Neural progenitor cell (in vitro differentiated cells): Measurements from ENCODE around the gene NCKAP5. TPM values are rescaled to one million over a fixed set of nuclear protein-coding genes. Genes with fewer than 3 reads are reported as not detected.

Experiments
- DNase-seq: peaks from one replicate; pipeline ENCODE4 v3.0.0-alpha.2; 2016; ENCODE audit warnings: low spot score
- H2AFZ ChIP-seq: fragments of 200-600 bp; sonication (generic); replicated peaks from 2 replicates; pipeline ENCODE4 v1.6.1; 2016; ENCODE audit warnings: antibody characterized with exemption
- H3F3A ChIP-seq: fragments of 200-600 bp; sonication (generic); 2 replicates; pipeline ENCODE4 v1.6.1; 2016; ENCODE audit warnings: antibody characterized with exemption, low read depth
- H3K27ac ChIP-seq: fragments of 200-600 bp; sonication (generic); 2 replicates; pipeline ENCODE4 v1.5.1; 2016; ENCODE audit warnings: mild to moderate bottlenecking
- H3K27me3 ChIP-seq: fragments of 200-600 bp; sonication (generic); 2 replicates; pipeline ENCODE4 v1.6.1; 2016; ENCODE audit warnings: mild to moderate bottlenecking, moderate library complexity
- H3K36me3 ChIP-seq: fragments of 200-600 bp; sonication (generic); 2 replicates; pipeline ENCODE4 v1.5.1; 2016
- H3K4me1 ChIP-seq: fragments of 200-600 bp; sonication (generic); 2 replicates; pipeline ENCODE4 v1.6.1; 2016; ENCODE audit warnings: mixed run types
- H3K4me2 ChIP-seq: fragments of 200-600 bp; sonication (generic); 2 replicates; pipeline ENCODE4 v1.6.1; 2016
- H3K4me3 ChIP-seq: fragments of 200-600 bp; sonication (generic); 2 replicates; pipeline ENCODE4 v1.5.1; 2016
- H3K79me2 ChIP-seq: fragments of 200-600 bp; sonication (generic); 2 replicates; pipeline ENCODE4 v1.6.1; 2016; ENCODE audit warnings: low read depth
- H3K9ac ChIP-seq: fragments of 200-600 bp; sonication (generic); 2 replicates; pipeline ENCODE4 v1.6.1; 2016
- H3K9me3 ChIP-seq: fragments of 200-600 bp; sonication (generic); 2 replicates; pipeline ENCODE4 v1.5.1; 2016; ENCODE audit warnings: low read depth
- H4K20me1 ChIP-seq: fragments of 200-600 bp; sonication (generic); 2 replicates; pipeline ENCODE4 v1.6.1; 2016; ENCODE audit warnings: low read depth
- H3K27ac Mint-ChIP-seq: 3 replicates; pipeline ENCODE4 v1.8.0; 2021; ENCODE audit warnings: mixed read lengths
- H3K27me3 Mint-ChIP-seq: 2 replicates; pipeline ENCODE4 v1.8.0; 2022; ENCODE audit warnings: low read depth, mild to moderate bottlenecking, inconsistent platforms, moderate library complexity, mixed read lengths; ENCODE audit not compliant: insufficient read depth
- H3K36me3 Mint-ChIP-seq: 3 replicates; pipeline ENCODE4 v1.8.0; 2021; ENCODE audit warnings: mixed read lengths
- H3K4me1 Mint-ChIP-seq: 3 replicates; pipeline ENCODE4 v1.8.0; 2021; ENCODE audit warnings: mixed read lengths
- H3K4me3 Mint-ChIP-seq: 3 replicates; pipeline ENCODE4 v1.8.0; 2021; ENCODE audit warnings: mild to moderate bottlenecking, moderate library complexity, mixed read lengths
- H3K9me3 Mint-ChIP-seq: 3 replicates; pipeline ENCODE4 v1.8.0; 2020; ENCODE audit warnings: mixed read lengths
- EZH2 ChIP-seq: fragments of 200-600 bp; sonication (generic); IDR thresholded peaks from 2 replicates; pipeline ENCODE4 v1.6.1; 2017; ENCODE audit warnings: antibody characterized with exemption, mild to moderate bottlenecking, moderate library complexity
- EZH2phosphoT487 ChIP-seq: fragments of 200-600 bp; sonication (generic); IDR thresholded peaks from 2 replicates; pipeline ENCODE4 v1.6.1; 2017; ENCODE audit warnings: antibody characterized with exemption
- total RNA-seq: library from RNA; depleted of rRNA; stranded (reverse); fragments of >200 nt; gene quantifications from 2 replicates; pipeline ENCODE4 v1.2.3, GENCODE V29; 2015; ENCODE audit warnings: low replicate concordance
- TF ChIP-seq, protein P1 (sequence below): fragments of 200-600 bp; sonication (generic); IDR thresholded peaks from 2 replicates; pipeline ENCODE4 v1.5.1; 2017; ENCODE audit warnings: antibody characterized with exemption, mild to moderate bottlenecking

The NCKAP5 gene
- total RNA-seq, 1 donor from 2014 or later, result 0.47 TPM

DNA sequence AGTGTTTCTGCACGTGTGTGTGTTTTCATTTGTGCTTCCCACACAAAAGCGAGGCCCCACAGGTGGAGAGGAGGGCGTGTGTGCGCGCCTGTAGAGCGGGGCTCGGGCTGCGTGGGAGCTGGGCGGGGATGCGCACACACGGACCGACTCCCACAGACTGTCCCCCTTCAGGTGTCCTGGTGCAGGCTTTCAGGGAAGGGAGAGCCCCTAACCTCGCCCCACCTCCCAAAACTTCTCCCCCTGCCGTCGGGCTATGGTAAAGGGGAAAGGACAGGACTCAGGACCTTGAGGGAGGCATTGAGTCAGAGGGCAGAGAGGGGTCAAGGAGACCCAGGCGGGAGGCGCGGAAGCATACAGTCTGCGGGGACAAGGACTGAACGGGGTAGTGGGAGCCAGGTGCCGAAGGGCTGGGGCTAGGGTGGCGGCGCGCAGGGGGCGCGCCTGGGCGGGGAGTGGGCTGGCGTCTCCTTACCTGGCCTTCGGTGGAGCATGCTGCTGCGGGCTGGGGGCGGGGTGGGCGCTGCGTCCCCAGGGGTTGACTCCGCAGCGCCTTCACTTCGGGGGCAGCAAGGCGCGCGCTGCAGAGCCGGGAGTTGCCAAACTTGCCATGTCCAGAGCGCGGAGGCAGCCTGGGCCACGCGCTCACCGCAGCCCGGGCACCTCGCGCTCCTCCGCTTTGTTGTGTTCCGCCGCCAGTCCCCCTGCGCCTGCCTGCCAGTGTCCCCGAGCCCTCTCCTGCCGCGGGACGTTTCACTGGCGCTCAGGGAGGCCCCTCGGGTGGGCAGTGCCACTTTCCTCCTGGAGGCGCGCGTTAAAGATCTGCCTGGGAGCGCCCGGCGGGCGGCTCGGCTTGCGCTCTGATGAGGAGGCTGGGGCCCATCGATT is 302.0 kb downstream of the NCKAP5 start:
- no peaks in the 10 kb centered on the region for H3K9me3 Mint-ChIP-seq

GRCh38 chr2:133265432-133265949 is 302.8 kb downstream of the NCKAP5 start:
- H2AFZ ChIP-seq, result no peak overlapping the region
- H3K36me3 Mint-ChIP-seq, result no peaks in the 10 kb centered on the region
- peak overlapping the region; percentile 64 for H3K4me3 ChIP-seq
- H4K20me1 ChIP-seq, result no peaks in the 10 kb centered on the region
- H3K4me1 ChIP-seq, result peaks cover 11% of the 10 kb centered on the region
- H3K27me3 ChIP-seq, result peaks cover 37% of the 10 kb centered on the region
- peaks cover 2% of the 10 kb centered on the region for H3K27me3 Mint-ChIP-seq
- no peak overlapping the region for H3K9ac ChIP-seq
- H3K9me3 Mint-ChIP-seq, result no peaks in the 10 kb centered on the region
- peak overlapping the region; percentile 59 for H3K27ac Mint-ChIP-seq
- H3K4me2 ChIP-seq, result peak overlapping the region; percentile 93
- H3F3A ChIP-seq, result no peaks in the 10 kb centered on the region
- peak; percentile 5 for TF ChIP-seq EZH2
- TF ChIP-seq EZH2phosphoT487, result no peak
- TF ChIP-seq, protein P1, sequence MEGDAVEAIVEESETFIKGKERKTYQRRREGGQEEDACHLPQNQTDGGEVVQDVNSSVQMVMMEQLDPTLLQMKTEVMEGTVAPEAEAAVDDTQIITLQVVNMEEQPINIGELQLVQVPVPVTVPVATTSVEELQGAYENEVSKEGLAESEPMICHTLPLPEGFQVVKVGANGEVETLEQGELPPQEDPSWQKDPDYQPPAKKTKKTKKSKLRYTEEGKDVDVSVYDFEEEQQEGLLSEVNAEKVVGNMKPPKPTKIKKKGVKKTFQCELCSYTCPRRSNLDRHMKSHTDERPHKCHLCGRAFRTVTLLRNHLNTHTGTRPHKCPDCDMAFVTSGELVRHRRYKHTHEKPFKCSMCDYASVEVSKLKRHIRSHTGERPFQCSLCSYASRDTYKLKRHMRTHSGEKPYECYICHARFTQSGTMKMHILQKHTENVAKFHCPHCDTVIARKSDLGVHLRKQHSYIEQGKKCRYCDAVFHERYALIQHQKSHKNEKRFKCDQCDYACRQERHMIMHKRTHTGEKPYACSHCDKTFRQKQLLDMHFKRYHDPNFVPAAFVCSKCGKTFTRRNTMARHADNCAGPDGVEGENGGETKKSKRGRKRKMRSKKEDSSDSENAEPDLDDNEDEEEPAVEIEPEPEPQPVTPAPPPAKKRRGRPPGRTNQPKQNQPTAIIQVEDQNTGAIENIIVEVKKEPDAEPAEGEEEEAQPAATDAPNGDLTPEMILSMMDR, result no peak
- H3K4me1 Mint-ChIP-seq, result peaks cover 37% of the 10 kb centered on the region
- no peaks in the 10 kb centered on the region for H3K79me2 ChIP-seq
- H3K36me3 ChIP-seq, result no peaks in the 10 kb centered on the region
- H3K9me3 ChIP-seq, result no peaks in the 10 kb centered on the region
- no peak overlapping the region for H3K27ac ChIP-seq
- peak overlapping the region; percentile 91 for H3K4me3 Mint-ChIP-seq
- peak; percentile 67 for DNase-seq

More for the DNA sequence above, 302.0 kb downstream of the NCKAP5 start:
- H3F3A ChIP-seq, result no peaks in the 10 kb centered on the region
- peak; percentile 60 for DNase-seq
- no peak overlapping the region for H3K9ac ChIP-seq
- no peaks in the 10 kb centered on the region for H3K9me3 ChIP-seq
- H3K4me1 ChIP-seq, result peaks cover 11% of the 10 kb centered on the region
- H3K36me3 ChIP-seq, result no peaks in the 10 kb centered on the region
- H3K27ac Mint-ChIP-seq, result peak overlapping the region; percentile 57
- H3K36me3 Mint-ChIP-seq, result no peaks in the 10 kb centered on the region
- peak overlapping the region; percentile 64 for H3K4me3 ChIP-seq
- peaks cover 37% of the 10 kb centered on the region for H3K27me3 ChIP-seq
- H3K4me1 Mint-ChIP-seq, result peaks cover 37% of the 10 kb centered on the region
- TF ChIP-seq EZH2phosphoT487 (no peak), EZH2 (peak; percentile 32)
- TF ChIP-seq, protein P1, result peak; percentile 49
- no peaks in the 10 kb centered on the region for H3K79me2 ChIP-seq
- H4K20me1 ChIP-seq, result no peaks in the 10 kb centered on the region
- no peak overlapping the region for H3K27ac ChIP-seq
- peaks cover 2% of the 10 kb centered on the region for H3K27me3 Mint-ChIP-seq
- peak overlapping the region; percentile 93 for H3K4me2 ChIP-seq
- peak overlapping the region; percentile 94 for H2AFZ ChIP-seq
- H3K4me3 Mint-ChIP-seq, result peak overlapping the region; percentile 91

DNA sequence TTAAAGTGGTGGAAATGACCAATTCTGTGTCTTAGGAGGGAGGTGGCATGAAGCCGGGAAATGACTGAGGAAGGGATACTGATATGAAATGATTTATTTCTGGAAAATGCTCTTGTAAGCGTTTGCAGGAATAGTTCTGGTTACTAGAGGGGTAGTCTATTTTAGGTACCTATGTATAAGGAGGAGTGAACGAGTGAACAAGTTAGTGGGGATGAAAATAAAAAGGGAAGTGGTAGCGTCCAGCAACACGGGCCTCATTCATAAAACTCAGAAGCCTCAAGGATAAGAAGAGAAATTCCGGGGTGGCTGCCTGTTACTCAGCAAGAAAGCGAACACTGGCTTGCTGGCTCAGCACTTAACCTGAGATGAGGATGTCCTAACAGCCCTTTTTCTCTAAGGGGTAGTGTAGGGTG is 303.3 kb downstream of the NCKAP5 start:
- H3K9ac ChIP-seq, result no peak overlapping the region
- no peaks in the 10 kb centered on the region for H3K9me3 ChIP-seq

More for the DNA sequence above, 303.3 kb downstream of the NCKAP5 start:
- no peaks in the 10 kb centered on the region for H3F3A ChIP-seq
- H3K36me3 ChIP-seq, result no peaks in the 10 kb centered on the region
- Mint-ChIP-seq H3K27me3 (peaks cover 2% of the 10 kb centered on the region), H3K36me3 (no peaks in the 10 kb centered on the region), H3K9me3 (no peaks in the 10 kb centered on the region), H3K27ac (peak overlapping the region; percentile 59), H3K4me3 (peak overlapping the region; percentile 80), H3K4me1 (peaks cover 37% of the 10 kb centered on the region)
- H3K27ac ChIP-seq, result no peak overlapping the region
- H3K79me2 ChIP-seq, result no peaks in the 10 kb centered on the region
- peaks cover 11% of the 10 kb centered on the region for H3K4me1 ChIP-seq
- peak overlapping the region; percentile 93 for H3K4me2 ChIP-seq
- no peak for TF ChIP-seq EZH2
- no peak for TF ChIP-seq EZH2phosphoT487
- TF ChIP-seq, protein P1, result no peak
- H4K20me1 ChIP-seq, result no peaks in the 10 kb centered on the region
- DNase-seq, result no peak
- peak overlapping the region; percentile 64 for H3K4me3 ChIP-seq
- peaks cover 37% of the 10 kb centered on the region for H3K27me3 ChIP-seq
- no peak overlapping the region for H2AFZ ChIP-seq
